Measurements from ENCODE around the gene MRPS9.

MRPS9 gene

DNA sequence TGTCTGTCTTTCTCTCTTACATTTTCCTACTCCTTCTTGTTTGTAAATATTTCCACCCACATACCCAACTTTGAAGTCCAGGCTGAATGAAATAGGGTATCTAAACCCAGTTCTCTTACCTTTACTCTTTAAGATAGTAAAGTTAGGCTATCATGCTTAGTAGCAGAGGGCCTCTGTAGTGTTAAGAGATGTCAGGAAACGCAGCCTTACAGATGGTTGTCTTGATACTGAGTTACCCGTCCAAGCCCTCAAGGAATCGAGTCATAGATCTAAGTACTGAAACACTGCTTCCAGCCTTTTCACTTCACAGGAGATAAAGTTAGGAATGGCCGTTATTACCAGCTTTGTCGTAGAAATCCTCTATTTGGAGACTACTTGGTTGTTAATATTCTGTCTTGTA is 24.3 kb downstream of the MRPS9 start:
- TF ChIP-seq, protein P1, sequence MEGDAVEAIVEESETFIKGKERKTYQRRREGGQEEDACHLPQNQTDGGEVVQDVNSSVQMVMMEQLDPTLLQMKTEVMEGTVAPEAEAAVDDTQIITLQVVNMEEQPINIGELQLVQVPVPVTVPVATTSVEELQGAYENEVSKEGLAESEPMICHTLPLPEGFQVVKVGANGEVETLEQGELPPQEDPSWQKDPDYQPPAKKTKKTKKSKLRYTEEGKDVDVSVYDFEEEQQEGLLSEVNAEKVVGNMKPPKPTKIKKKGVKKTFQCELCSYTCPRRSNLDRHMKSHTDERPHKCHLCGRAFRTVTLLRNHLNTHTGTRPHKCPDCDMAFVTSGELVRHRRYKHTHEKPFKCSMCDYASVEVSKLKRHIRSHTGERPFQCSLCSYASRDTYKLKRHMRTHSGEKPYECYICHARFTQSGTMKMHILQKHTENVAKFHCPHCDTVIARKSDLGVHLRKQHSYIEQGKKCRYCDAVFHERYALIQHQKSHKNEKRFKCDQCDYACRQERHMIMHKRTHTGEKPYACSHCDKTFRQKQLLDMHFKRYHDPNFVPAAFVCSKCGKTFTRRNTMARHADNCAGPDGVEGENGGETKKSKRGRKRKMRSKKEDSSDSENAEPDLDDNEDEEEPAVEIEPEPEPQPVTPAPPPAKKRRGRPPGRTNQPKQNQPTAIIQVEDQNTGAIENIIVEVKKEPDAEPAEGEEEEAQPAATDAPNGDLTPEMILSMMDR (IDR thresholded peaks at IDR 0.05; ENCODE audit: low read depth, low read length, missing control alignments) = no peak
- DNase-seq (ENCODE audit: low read depth) = no peak
- H3K4me3 ChIP-seq (ENCODE audit: low read depth, low read length) = no peak overlapping the region

DNA sequence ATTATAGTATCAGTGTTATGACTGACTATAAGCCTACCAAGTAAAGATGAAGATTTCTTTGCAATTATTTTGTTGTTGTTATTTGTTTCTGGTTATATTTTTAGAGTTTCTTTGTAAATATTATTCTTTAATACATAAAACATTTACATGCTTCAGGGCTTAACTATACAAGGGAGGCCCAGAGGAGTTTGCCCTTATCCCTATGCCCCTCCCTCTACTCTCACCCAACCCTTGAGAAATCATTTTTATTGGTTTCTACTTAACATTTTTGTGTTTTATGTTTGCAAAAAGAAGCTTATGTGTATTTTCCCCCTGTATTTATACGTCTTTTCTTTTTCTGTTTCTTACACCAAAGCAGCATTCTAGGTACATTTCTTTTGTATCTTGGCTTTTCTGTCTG is 30.5 kb downstream of the MRPS9 start:
- H3K4me3 ChIP-seq (ENCODE audit: low read depth, low read length) = no peak overlapping the region
- TF ChIP-seq, protein P1 (IDR thresholded peaks at IDR 0.05; ENCODE audit: low read depth, low read length, missing control alignments) = no peak
- no peak for DNase-seq (ENCODE audit: low read depth)

DNA sequence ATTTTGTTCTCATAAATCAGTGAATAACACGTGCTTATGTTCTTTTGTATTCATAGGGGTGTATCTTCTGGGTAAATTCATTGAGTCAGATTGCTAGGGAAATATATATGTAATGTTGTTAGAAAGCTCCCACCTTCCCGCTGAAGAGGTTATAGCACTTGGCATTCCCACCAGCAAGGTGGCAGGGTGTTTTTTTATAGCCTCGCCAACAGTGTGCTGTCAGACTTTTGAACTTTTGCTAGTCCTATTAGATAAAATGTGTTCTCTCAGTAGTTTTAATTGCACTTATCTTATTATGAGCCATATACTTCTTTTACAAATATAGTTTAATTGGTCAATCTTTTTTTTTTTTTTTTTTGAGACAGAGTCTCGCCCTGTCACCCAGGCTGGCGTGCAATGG is 31.0 kb downstream of the MRPS9 start:
- no peak for DNase-seq (ENCODE audit: low read depth)
- TF ChIP-seq, protein P1 (IDR thresholded peaks at IDR 0.05; ENCODE audit: low read depth, low read length, missing control alignments) = no peak
- no peak overlapping the region for H3K4me3 ChIP-seq (ENCODE audit: low read depth, low read length)

DNA sequence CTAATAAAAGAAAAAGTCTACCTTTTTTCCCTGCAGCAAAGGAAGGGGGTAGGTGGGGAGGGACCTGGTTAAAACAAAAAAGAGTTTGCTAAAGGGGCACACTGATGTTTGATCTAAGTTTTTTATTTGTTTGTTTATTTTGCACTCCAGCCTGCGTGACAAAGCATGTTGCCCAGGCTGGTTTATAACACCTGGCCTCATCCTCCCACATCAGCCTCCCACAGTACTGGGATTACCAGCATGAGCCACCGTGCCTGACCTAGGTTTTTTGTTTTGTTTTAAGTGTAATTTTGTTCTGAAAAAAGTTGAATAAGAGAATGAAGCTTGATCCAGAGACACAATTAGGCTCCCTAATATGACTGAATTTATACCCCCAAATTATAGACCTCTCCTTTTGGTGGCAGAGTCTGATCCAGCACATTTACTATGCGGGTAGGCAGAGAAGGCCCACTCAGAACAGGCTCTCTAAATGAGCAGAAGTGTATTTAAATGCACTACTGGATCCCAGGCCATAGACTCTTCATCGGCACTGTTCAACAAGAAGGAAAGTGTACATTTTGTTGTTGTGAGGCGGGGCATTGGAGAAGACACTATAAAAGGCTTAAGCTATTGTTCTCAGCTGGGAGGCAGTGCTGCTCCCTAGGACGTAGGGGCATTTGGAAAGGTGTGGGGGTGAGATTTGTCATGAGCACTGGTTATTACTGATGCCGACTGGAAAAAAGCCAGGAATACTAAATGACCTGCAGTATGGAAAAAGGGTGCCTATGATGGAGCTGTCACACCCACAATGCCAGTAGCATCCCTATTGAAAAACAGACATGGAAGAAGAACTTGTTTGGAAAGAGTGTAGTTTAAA is 32.4 kb downstream of the MRPS9 start:
- no peak overlapping the region for H3K4me3 ChIP-seq (ENCODE audit: low read depth, low read length)
- TF ChIP-seq, protein P1 (IDR thresholded peaks at IDR 0.05; ENCODE audit: low read depth, low read length, missing control alignments) = no peak
- DNase-seq (ENCODE audit: low read depth) = no peak

DNA sequence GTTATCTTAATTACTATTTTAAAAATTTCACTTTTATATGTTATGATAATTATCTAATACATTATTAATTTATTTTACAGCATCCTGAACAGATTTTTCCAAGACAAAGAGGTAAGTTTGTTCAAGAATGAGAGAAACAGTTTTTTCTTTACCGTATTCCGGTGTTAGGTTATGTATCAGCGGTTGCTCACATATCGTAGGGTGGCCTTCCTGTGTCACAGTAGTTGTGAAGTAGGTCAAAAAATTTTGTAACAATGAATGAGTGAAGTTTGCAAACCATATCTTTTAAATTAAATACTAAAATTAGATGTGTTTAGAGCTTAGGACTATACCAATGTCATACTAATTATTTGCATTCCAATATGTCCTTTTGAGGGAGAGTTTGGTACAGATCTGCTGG is 33.5 kb downstream of the MRPS9 start:
- no peak overlapping the region for H3K4me3 ChIP-seq (ENCODE audit: low read depth, low read length)
- TF ChIP-seq, protein P1 (IDR thresholded peaks at IDR 0.05; ENCODE audit: low read depth, low read length, missing control alignments) = no peak
- DNase-seq (ENCODE audit: low read depth) = no peak

DNA sequence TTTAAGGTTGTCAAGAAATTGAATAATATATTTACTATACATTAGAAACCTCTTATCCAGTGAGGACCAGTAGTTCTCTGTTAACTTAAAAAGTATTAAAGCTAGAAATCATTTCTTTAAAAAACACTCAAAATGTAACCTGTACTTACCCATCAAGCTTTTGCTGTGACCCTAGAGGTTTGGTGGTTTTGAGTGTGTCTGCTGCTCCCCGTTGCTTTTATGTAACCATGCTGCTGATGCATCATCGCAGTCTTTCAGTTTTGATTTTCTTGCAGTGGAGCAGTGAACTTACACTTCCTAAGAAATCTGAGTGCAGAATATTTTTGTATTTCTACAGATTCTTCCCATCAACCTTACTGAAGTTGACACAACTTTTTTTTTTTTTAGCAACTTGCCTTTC is 34.2 kb downstream of the MRPS9 start:
- TF ChIP-seq, protein P1 (IDR thresholded peaks at IDR 0.05; ENCODE audit: low read depth, low read length, missing control alignments) = no peak
- DNase-seq (ENCODE audit: low read depth) = peak; percentile 33
- H3K4me3 ChIP-seq (ENCODE audit: low read depth, low read length) = no peak overlapping the region

DNA sequence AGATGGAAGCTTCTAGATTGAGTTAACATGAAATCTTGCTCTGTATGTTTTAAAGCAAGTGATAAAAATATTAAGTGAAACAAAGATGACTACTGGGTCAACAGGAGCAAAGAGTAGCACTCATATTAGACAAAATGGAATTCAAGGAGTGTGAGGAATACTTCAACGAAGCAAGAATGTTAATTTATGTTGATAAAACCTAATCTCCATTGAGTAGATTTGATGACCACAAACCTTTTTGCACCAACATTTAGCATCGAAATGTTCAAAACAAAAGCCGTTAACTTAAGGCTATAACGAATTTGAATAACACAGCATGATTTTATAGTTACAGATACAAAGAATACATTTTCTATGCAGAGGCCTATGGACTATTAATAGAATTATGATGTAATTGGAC is 35.7 kb downstream of the MRPS9 start:
- no peak overlapping the region for H3K4me3 ChIP-seq (ENCODE audit: low read depth, low read length)
- TF ChIP-seq, protein P1 (IDR thresholded peaks at IDR 0.05; ENCODE audit: low read depth, low read length, missing control alignments) = no peak
- no peak for DNase-seq (ENCODE audit: low read depth)
